Panc1 (cell line): Measurements from ENCODE around the gene NOX4. TPM values are rescaled to one million over a fixed set of nuclear protein-coding genes. Genes with fewer than 3 reads are reported as not detected.
"Not testable (repeated sequence)": the region's sequence is repeated elsewhere in the genome, so short reads cannot be mapped to it uniquely, and the experiment has no call there.

ENCODE experiments used
- ATAC-seq: fragments of 200-7000 bp; cut with Tn5 transposase; 2 replicates; pipeline ENCODE4 v1.9.1; 2020; ENCODE audit warnings: mild to moderate bottlenecking, moderate library complexity
- BruUV-seq: library from RNA; stranded (reverse); fragments of 400-500 nt; replicated peaks from 2 replicates; lab custom pipeline; 2021; lab: Mats Ljungman, UMichigan
- CTCF ChIA-PET: fragments of 300-600 bp; sonication (Branson Sonifier 250); formaldehyde crosslinking; loops from one replicate; lab custom pipeline; 2022; ENCODE audit warnings: antibody characterized with exemption; lab: Charles Lee
- POLR2A ChIA-PET: fragments of 300-600 bp; sonication (Branson Sonifier 250); formaldehyde crosslinking; loops from one replicate; lab custom pipeline; 2022; ENCODE audit warnings: antibody characterized with exemption; lab: Charles Lee
- DNase-seq: peaks from one replicate; pipeline ENCODE4 v3.0.0-alpha.2; 2010; ENCODE audit warnings: low read depth, low spot score
- H3K27ac ChIP-seq: 2 replicates; pipeline ENCODE4 v1.5.1; 2011; ENCODE audit warnings: mild to moderate bottlenecking, low read length, inconsistent platforms
- H3K27me3 ChIP-seq: fragments of 200-500 bp; sonication (Bioruptor generic); 2 replicates; pipeline ENCODE4 v1.6.0; 2014; ENCODE audit warnings: low read length, inconsistent platforms; ENCODE audit not compliant: control insufficient read depth, insufficient read depth
- H3K36me3 ChIP-seq: fragments of 200-500 bp; sonication (Bioruptor generic); 2 replicates; pipeline ENCODE4 v1.5.1; 2014; ENCODE audit warnings: inconsistent platforms, mild to moderate bottlenecking, low read length, moderate library complexity; ENCODE audit not compliant: control insufficient read depth, insufficient read depth
- H3K4me1 ChIP-seq: 2 replicates; pipeline ENCODE4 v1.5.1; 2011; ENCODE audit warnings: inconsistent platforms, mild to moderate bottlenecking, low read length, moderate library complexity; ENCODE audit not compliant: control insufficient read depth, insufficient read depth
- H3K4me3 ChIP-seq, 2 experiments: 2 replicates each; pipeline ENCODE4 v1.5.1; 2011 to 2012; ENCODE audit warnings: low read depth in 2 of 2, low read length in 2 of 2, mild to moderate bottlenecking in 2 of 2, inconsistent platforms in 1 of 2, moderate library complexity in 1 of 2
- H3K9me3 ChIP-seq: fragments of 200-500 bp; sonication (Bioruptor generic); 2 replicates; pipeline ENCODE4 v1.5.1; 2014; ENCODE audit warnings: low read depth, mild to moderate bottlenecking, inconsistent platforms, low read length, moderate library complexity; ENCODE audit not compliant: control insufficient read depth, insufficient read depth
- REST ChIP-seq, 2 experiments: IDR thresholded peaks; 2 replicates each; pipeline ENCODE4 v1.6.1; 2011 to 2012; ENCODE audit warnings: low read depth in 2 of 2, control low read depth in 1 of 2, low read length in 1 of 2, mild to moderate bottlenecking in 1 of 2, moderate library complexity in 1 of 2; ENCODE audit not compliant: insufficient read depth in 1 of 2
- SIN3A ChIP-seq: IDR thresholded peaks from 2 replicates; pipeline ENCODE4 v1.6.1; 2012; ENCODE audit warnings: low read depth, mild to moderate bottlenecking, low read length, moderate library complexity, borderline replicate concordance; ENCODE audit not compliant: insufficient read depth
- TCF7L2 ChIP-seq: IDR thresholded peaks from 2 replicates; pipeline ENCODE4 v1.6.1; 2011; ENCODE audit warnings: mild to moderate bottlenecking, low read depth, low read length, inconsistent platforms
- in situ Hi-C: cut with HindIII; loops from 2 replicates; pipeline ENCODE4 v1.10.0; 2016; ENCODE audit warnings: low sequenced_read_pairs, low pct_unique_long_range_greater_than_20kb
- intact Hi-C: fragments of 100-400 bp; cut with micrococcal nuclease; formaldehyde crosslinking; loops from one replicate; pipeline ENCODE4 v1.10.0; 2022; ENCODE audit not compliant: unreplicated experiment
- total RNA-seq: library from RNA; stranded (reverse); gene quantifications from one replicate; pipeline ENCODE4 v1.2.1, GENCODE V29; 2021; ENCODE audit not compliant: unreplicated experiment

Gene NOX4
- total RNA-seq, 1 experiment from 2014 or later: not detected

GRCh38 chr11:89321401-89321800 is 169.8 kb downstream of the NOX4 start:
- Histone ChIP-seq H3K27ac (no peak overlapping the region), H3K4me1 (no peaks in the 10 kb centered on the region), H3K4me3 (no peak overlapping the region), H3K27me3 (no peaks in the 10 kb centered on the region), H3K36me3 (no peaks in the 10 kb centered on the region), H3K9me3 (no peaks in the 10 kb centered on the region)
- no peak for DNase-seq
- no peak for ATAC-seq
- CTCF ChIA-PET: no interaction called here
- BruUV-seq: no TSS peak
- POLR2A ChIA-PET: no interaction called here
- in situ Hi-C loops: no loop called here
- intact Hi-C loops: no loop called here
- no peak for TF ChIP-seq REST (IDR thresholded peaks at IDR 0.05; ENCODE audit: insufficient read depth in 1 of 2, low read depth in 2 of 2, low read length in 1 of 2)
- no peak for TF ChIP-seq SIN3A

GRCh38 chr11:89310607-89311006 is 180.6 kb downstream of the NOX4 start:
- H3K4me3 ChIP-seq, intact Hi-C loops, ATAC-seq, H3K27ac ChIP-seq, BruUV-seq, H3K4me1 ChIP-seq, in situ Hi-C loops, DNase-seq, H3K27me3 ChIP-seq, POLR2A ChIA-PET, H3K9me3 ChIP-seq, CTCF ChIA-PET, H3K36me3 ChIP-seq: not testable (repeated sequence)
- TF ChIP-seq TCF7L2: peak; percentile 57; the same call in 1 of the 2 replicates

- CTCF ChIA-PET, BruUV-seq, H3K27me3 ChIP-seq, DNase-seq, H3K36me3 ChIP-seq, POLR2A ChIA-PET, H3K4me3 ChIP-seq, intact Hi-C loops, H3K4me1 ChIP-seq, H3K9me3 ChIP-seq, ATAC-seq, in situ Hi-C loops, H3K27ac ChIP-seq: not testable (repeated sequence)
Measured at GRCh38 chr11:89309321-89309985, 181.7 kb downstream of the NOX4 start.

- H3K9me3 ChIP-seq, H3K27ac ChIP-seq, ATAC-seq, CTCF ChIA-PET, H3K27me3 ChIP-seq, H3K4me1 ChIP-seq, in situ Hi-C loops, intact Hi-C loops, BruUV-seq, DNase-seq, H3K36me3 ChIP-seq, H3K4me3 ChIP-seq, POLR2A ChIA-PET: not testable (repeated sequence)
Measured at GRCh38 chr11:89308272-89308671, 182.9 kb downstream of the NOX4 start.

- H3K27ac ChIP-seq, H3K36me3 ChIP-seq, H3K4me1 ChIP-seq, H3K9me3 ChIP-seq, DNase-seq, BruUV-seq, POLR2A ChIA-PET, in situ Hi-C loops, H3K4me3 ChIP-seq, intact Hi-C loops, H3K27me3 ChIP-seq, CTCF ChIA-PET, ATAC-seq: not testable (repeated sequence)
Measured at GRCh38 chr11:89303029-89303428, 188.1 kb downstream of the NOX4 start.

GRCh38 chr11:89295023-89295422 is 196.2 kb downstream of the NOX4 start:
- DNase-seq, POLR2A ChIA-PET, intact Hi-C loops, CTCF ChIA-PET, H3K27me3 ChIP-seq, in situ Hi-C loops, H3K4me1 ChIP-seq, H3K36me3 ChIP-seq, BruUV-seq, H3K27ac ChIP-seq, ATAC-seq, H3K4me3 ChIP-seq, H3K9me3 ChIP-seq: not testable (repeated sequence)
